Sigmoid colon (tissue), 7 donors: ENCODE data around the gene TMEM47. TPM values are rescaled to one million over a fixed set of nuclear protein-coding genes. Genes with fewer than 3 reads are reported as not detected.

Experiments
- DNase-seq: peaks from one replicate; pipeline ENCODE4 v3.0.0-alpha.2; 2019
- H3K27ac ChIP-seq, 4 donors: fragments of 200-600 bp; sonication (generic); one replicate each; pipeline ENCODE4 v1.5.1; 2016 to 2019; ENCODE audit warnings: mild to moderate bottlenecking in 1 of 4
- H3K27me3 ChIP-seq, 3 donors: fragments of 200-600 bp; sonication (generic); one replicate each; pipeline ENCODE4 v1.5.1; 2019; ENCODE audit warnings: mild to moderate bottlenecking in 1 of 3
- H3K36me3 ChIP-seq, 4 donors: fragments of 200-600 bp; sonication (generic); one replicate each; pipeline ENCODE4 v1.5.1; 2016 to 2019
- H3K4me1 ChIP-seq, 4 donors: fragments of 200-600 bp; sonication (generic); one replicate each; pipeline ENCODE4 v1.5.1; 2017 to 2019
- H3K4me3 ChIP-seq, 4 donors: fragments of 200-600 bp; sonication (generic); one replicate each; pipeline ENCODE4 v1.5.1; 2017 to 2019; ENCODE audit warnings: mild to moderate bottlenecking in 2 of 4, moderate library complexity in 1 of 4
- H3K9me3 ChIP-seq, 4 donors: fragments of 200-600 bp in 3 of 4; sonication (generic) in 3 of 4; one replicate each; pipeline versions ENCODE4 v1.5.1 to v1.6.1; 2013 to 2019
- CTCF ChIP-seq, 4 experiments: fragments of 450-650 bp in 3 of 4; fragments of 200-600 bp in 1 of 4; IDR thresholded peaks; one replicate each; pipeline ENCODE4 v1.5.1; 2016 to 2019; ENCODE audit warnings: antibody characterized with exemption in 4 of 4, mild to moderate bottlenecking in 3 of 4, moderate library complexity in 2 of 4
- EP300 ChIP-seq, 4 donors: sonication (generic); formaldehyde crosslinking; IDR thresholded peaks; one replicate each; pipeline ENCODE4 v1.6.1; 2017; ENCODE audit warnings: antibody characterized with exemption in 4 of 4
- POLR2A ChIP-seq, 2 donors: fragments of 450-650 bp; IDR thresholded peaks; one replicate each; pipeline ENCODE4 v1.6.1; 2016; ENCODE audit warnings: antibody characterized with exemption in 2 of 2, mild to moderate bottlenecking in 2 of 2, moderate library complexity in 2 of 2
- POLR2AphosphoS5 ChIP-seq, 4 donors: sonication (generic); formaldehyde crosslinking; IDR thresholded peaks; one replicate each; pipeline ENCODE4 v1.6.1; 2017; ENCODE audit warnings: antibody characterized with exemption in 4 of 4
- WGBS, 2 donors: extraction: QIAGEN DNeasy Blood & Tissue Kit; methylation state at CpG; one replicate each; pipeline ENCODE4 v1.1.7; 2013; 5-methylcytosine and 5-hydroxymethylcytosine counted together
- intact Hi-C: fragments of 100-400 bp; cut with DNase I; formaldehyde crosslinking; loops from one replicate; pipeline ENCODE4 v1.15.1; 2023
- polyA plus RNA-seq, 3 donors: library from polyadenylated mRNA; stranded (reverse); fragments of 200-250 nt; gene quantifications; one replicate each; pipeline ENCODE4 v1.2.3, GENCODE V29; 2013
- total RNA-seq, 4 donors: library from RNA; depleted of rRNA; stranded (reverse); fragments of >200 nt; gene quantifications; one replicate each; pipeline ENCODE4 v1.1.0, GENCODE V29; 2016
- donor health status: healthy with polysubstance abuse.
- donor health status: Bipolar disorder and iron deficiency.
- donor health status: healthy.

The TMEM47 gene
- total and polyA plus RNA-seq, 7 donors, result 1.2 to 98.1 (median 71.5) TPM

GRCh38 chrX:34612036-34612435, 45.0 kb downstream of the TMEM47 start:
- no peaks in the 10 kb centered on the region for H3K4me1 ChIP-seq
- WGBS, 2 donors, result 21 to 62% methylated on average over 4 of the region's 4 CpGs
- intact Hi-C loops, result no loop called here
- H3K27me3 ChIP-seq, result no peaks in the 10 kb centered on the region
- H3K36me3 ChIP-seq, result no peaks in the 10 kb centered on the region
- H3K9me3 ChIP-seq, result no peaks in the 10 kb centered on the region
- H3K27ac ChIP-seq, result no peak overlapping the region
- H3K4me3 ChIP-seq, result no peak overlapping the region
- TF ChIP-seq CTCF (IDR thresholded peaks at IDR 0.05) (no peak), POLR2AphosphoS5 (IDR thresholded peaks at IDR 0.05) (no peak), POLR2A (IDR thresholded peaks at IDR 0.05) (no peak), EP300 (IDR thresholded peaks at IDR 0.05) (no peak)
- DNase-seq, result no peak

- Histone ChIP-seq H3K9me3 (no peaks in the 10 kb centered on the region), H3K27ac (no peak overlapping the region), H3K36me3 (no peaks in the 10 kb centered on the region), H3K4me3 (no peak overlapping the region), H3K4me1 (no peaks in the 10 kb centered on the region), H3K27me3 (no peaks in the 10 kb centered on the region)
- intact Hi-C loops, result no loop called here
- no peak for DNase-seq
- WGBS, 2 donors, result 86 to 98% methylated on average over 1 of the region's 1 CpG
- no peak for TF ChIP-seq POLR2AphosphoS5 (IDR thresholded peaks at IDR 0.05)
- TF ChIP-seq CTCF (IDR thresholded peaks at IDR 0.05), result no peak
Measured at GRCh38 chrX:34598362-34598761, 58.7 kb downstream of the TMEM47 start.

GRCh38 chrX:34586936-34587335, 70.1 kb downstream of the TMEM47 start:
- WGBS, 2 donors, result 74 to 82% methylated on average over 3 of the region's 3 CpGs
- no peak for DNase-seq
- Histone ChIP-seq H3K9me3 (no peaks in the 10 kb centered on the region), H3K4me3 (no peak overlapping the region), H3K4me1 (no peaks in the 10 kb centered on the region), H3K27me3 (no peaks in the 10 kb centered on the region), H3K27ac (no peak overlapping the region), H3K36me3 (no peaks in the 10 kb centered on the region)
- intact Hi-C loops, result no loop called here
- no peak for TF ChIP-seq CTCF (IDR thresholded peaks at IDR 0.05)
- no peak for TF ChIP-seq POLR2A (IDR thresholded peaks at IDR 0.05)
- no peak for TF ChIP-seq EP300 (IDR thresholded peaks at IDR 0.05)
- TF ChIP-seq POLR2AphosphoS5 (IDR thresholded peaks at IDR 0.05), result no peak

GRCh38 chrX:34586346-34586911, 70.7 kb downstream of the TMEM47 start:
- intact Hi-C loops, result no loop called here
- H3K27me3 ChIP-seq, result no peaks in the 10 kb centered on the region
- H3K36me3 ChIP-seq, result no peaks in the 10 kb centered on the region
- 63 to 68% methylated on average over 4 of the region's 4 CpGs for WGBS, 2 donors
- H3K27ac ChIP-seq, result no peak overlapping the region
- H3K4me1 ChIP-seq, result no peaks in the 10 kb centered on the region
- TF ChIP-seq POLR2A (IDR thresholded peaks at IDR 0.05), result no peak
- no peak for TF ChIP-seq POLR2AphosphoS5 (IDR thresholded peaks at IDR 0.05)
- TF ChIP-seq EP300 (IDR thresholded peaks at IDR 0.05), result no peak
- no peak for TF ChIP-seq CTCF (IDR thresholded peaks at IDR 0.05)
- no peak for DNase-seq
- no peaks in the 10 kb centered on the region for H3K9me3 ChIP-seq
- H3K4me3 ChIP-seq, result no peak overlapping the region

GRCh38 chrX:34585561-34585960, 71.5 kb downstream of the TMEM47 start:
- intact Hi-C loops, result no loop called here

More at GRCh38 chrX:34585561-34585960, 71.5 kb downstream of the TMEM47 start:
- Histone ChIP-seq H3K27ac (no peak overlapping the region), H3K4me1 (no peaks in the 10 kb centered on the region), H3K36me3 (no peaks in the 10 kb centered on the region), H3K9me3 (no peaks in the 10 kb centered on the region), H3K4me3 (no peak overlapping the region), H3K27me3 (no peaks in the 10 kb centered on the region)
- no peak for DNase-seq
- WGBS, 2 donors, result 69 to 87% methylated on average over 5 of the region's 5 CpGs
- no peak for TF ChIP-seq POLR2AphosphoS5 (IDR thresholded peaks at IDR 0.05)
- TF ChIP-seq CTCF (IDR thresholded peaks at IDR 0.05), result no peak
- no peak for TF ChIP-seq EP300 (IDR thresholded peaks at IDR 0.05)
- no peak for TF ChIP-seq POLR2A (IDR thresholded peaks at IDR 0.05)
